Mesothelial cell of epicardium (in vitro differentiated cells): ENCODE results near the gene CALHM1. TPM values are rescaled to one million over a fixed set of nuclear protein-coding genes. Genes with fewer than 3 reads are reported as not detected.

Experiments
- DNase-seq, 2 experiments: peaks; one replicate each; pipeline ENCODE4 v3.0.0; 2021; ENCODE audit warnings: low spot score in 2 of 2; ENCODE audit not compliant: unreplicated experiment in 2 of 2
- H3K27ac Mint-ChIP-seq: 2 replicates; pipeline ENCODE4 v1.8.0; 2021; ENCODE audit warnings: mixed read lengths
- H3K27me3 Mint-ChIP-seq: 2 replicates; pipeline ENCODE4 v1.8.0; 2021; ENCODE audit warnings: low read depth, mixed read lengths
- H3K36me3 Mint-ChIP-seq: 2 replicates; pipeline ENCODE4 v1.8.0; 2021; ENCODE audit warnings: mixed read lengths
- H3K4me1 Mint-ChIP-seq: 2 replicates; pipeline ENCODE4 v1.8.0; 2021; ENCODE audit warnings: mixed read lengths
- H3K4me3 Mint-ChIP-seq: 2 replicates; pipeline ENCODE4 v1.8.0; 2021; ENCODE audit warnings: mild to moderate bottlenecking, moderate library complexity, mixed read lengths
- H3K9me3 Mint-ChIP-seq: 2 replicates; pipeline ENCODE4 v1.8.0; 2021; ENCODE audit warnings: mixed read lengths
- CTCF ChIP-seq: fragments of 200-600 bp; sonication (generic); IDR thresholded peaks from one replicate; pipeline ENCODE4 v1.5.0; 2021; ENCODE audit warnings: antibody characterized with exemption; ENCODE audit not compliant: unreplicated experiment
- total RNA-seq: library from RNA; stranded (reverse); gene quantifications from 3 replicates; pipeline ENCODE4 v1.2.1, GENCODE V29; 2021

The CALHM1 gene
- total RNA-seq, 1 donor from 2014 or later = not detected

- peaks cover 48% of the 10 kb centered on the region for H3K36me3 Mint-ChIP-seq
- H3K27ac Mint-ChIP-seq = no peak overlapping the region
- H3K27me3 Mint-ChIP-seq = no peaks in the 10 kb centered on the region
- H3K9me3 Mint-ChIP-seq = no peaks in the 10 kb centered on the region
- H3K4me3 Mint-ChIP-seq = no peak overlapping the region
- no peaks in the 10 kb centered on the region for H3K4me1 Mint-ChIP-seq
- no peak for TF ChIP-seq CTCF
- DNase-seq = no peak
These were observed 26.8 kb downstream of the CALHM1 start for GRCh38 chr10:103431902-103432301.

- Mint-ChIP-seq H3K9me3 (no peaks in the 10 kb centered on the region), H3K27me3 (no peaks in the 10 kb centered on the region), H3K27ac (no peak overlapping the region), H3K4me1 (no peaks in the 10 kb centered on the region), H3K36me3 (peaks cover 47% of the 10 kb centered on the region), H3K4me3 (no peak overlapping the region)
- DNase-seq = no peak
- no peak for TF ChIP-seq CTCF
These were observed 29.1 kb downstream of the CALHM1 start for GRCh38 chr10:103429647-103430046.

- no peaks in the 10 kb centered on the region for H3K4me1 Mint-ChIP-seq
These were observed 29.6 kb downstream of the CALHM1 start for GRCh38 chr10:103428989-103429643.

GRCh38 chr10:103427866-103428265 is 30.8 kb downstream of the CALHM1 start:
- TF ChIP-seq CTCF = no peak
- Mint-ChIP-seq H3K9me3 (no peaks in the 10 kb centered on the region), H3K27ac (no peak overlapping the region), H3K27me3 (no peaks in the 10 kb centered on the region), H3K4me3 (no peak overlapping the region), H3K36me3 (peaks cover 57% of the 10 kb centered on the region), H3K4me1 (no peaks in the 10 kb centered on the region)
- no peak for DNase-seq

More at GRCh38 chr10:103428989-103429643, 29.6 kb downstream of the CALHM1 start:
- no peak overlapping the region for H3K4me3 Mint-ChIP-seq
- no peak overlapping the region for H3K27ac Mint-ChIP-seq
- H3K27me3 Mint-ChIP-seq = no peaks in the 10 kb centered on the region
- TF ChIP-seq CTCF = no peak
- no peaks in the 10 kb centered on the region for H3K9me3 Mint-ChIP-seq
- no peak for DNase-seq
- peaks cover 52% of the 10 kb centered on the region for H3K36me3 Mint-ChIP-seq

- no peak overlapping the region for H3K27ac Mint-ChIP-seq
- peaks cover 52% of the 10 kb centered on the region for H3K36me3 Mint-ChIP-seq
These were observed 35.0 kb downstream of the CALHM1 start for GRCh38 chr10:103423748-103424147.

More at GRCh38 chr10:103423748-103424147, 35.0 kb downstream of the CALHM1 start:
- Mint-ChIP-seq H3K27me3 (no peaks in the 10 kb centered on the region), H3K4me3 (no peak overlapping the region), H3K9me3 (no peaks in the 10 kb centered on the region), H3K4me1 (no peaks in the 10 kb centered on the region)
- DNase-seq = no peak
- no peak for TF ChIP-seq CTCF
